Upper lobe of right lung (tissue), 1 donor: ENCODE measurements around the gene TRIM44. TPM values are rescaled to one million over a fixed set of nuclear protein-coding genes. Genes with fewer than 3 reads are reported as not detected.

ENCODE experiments used
- ATAC-seq: fragments of 200-7000 bp; cut with Tn5 transposase; one replicate; pipeline ENCODE4 v1.9.1; 2020; ENCODE audit warnings: mild to moderate bottlenecking, moderate library complexity
- DNase-seq: peaks from one replicate; pipeline ENCODE4 v3.0.0-alpha.2; 2020
- H3K27ac ChIP-seq: fragments of 200-600 bp; one replicate; pipeline ENCODE4 v1.8.0; 2022
- H3K27me3 ChIP-seq: fragments of 200-600 bp; one replicate; pipeline ENCODE4 v1.8.0; 2022; ENCODE audit warnings: mild to moderate bottlenecking
- H3K36me3 ChIP-seq: fragments of 200-600 bp; one replicate; pipeline ENCODE4 v1.8.0; 2022
- H3K4me1 ChIP-seq: fragments of 200-600 bp; one replicate; pipeline ENCODE4 v1.8.0; 2022
- H3K4me3 ChIP-seq: fragments of 200-600 bp; one replicate; pipeline ENCODE4 v1.8.0; 2022; ENCODE audit warnings: mild to moderate bottlenecking
- H3K9me3 ChIP-seq: fragments of 200-600 bp; one replicate; pipeline ENCODE4 v1.8.0; 2022
- CTCF ChIP-seq: fragments of 200-600 bp; IDR thresholded peaks from one replicate; pipeline ENCODE4 v1.8.0; 2022; ENCODE audit warnings: antibody characterized with exemption
- intact Hi-C: fragments of 100-400 bp; cut with DNase I; formaldehyde crosslinking; loops from one replicate; pipeline ENCODE4 v1.11.0; 2022
- total RNA-seq: library from RNA; stranded (reverse); fragmentation: NEBNext Ultra II Directional; extraction: Animal tissue kit (Norgen Biotek cat#: 25700); gene quantifications from one replicate; pipeline ENCODE4 v1.2.1, GENCODE V29; 2021
- donor health status: DM: no; HTN: yes; CAD: no; lungs with severe emphysema.

TRIM44 gene
- total RNA-seq, 1 donor from 2014 or later: 67.2 TPM

- TF ChIP-seq CTCF: no peak
- DNase-seq (no peak), ATAC-seq (no peak)
- Histone ChIP-seq H3K4me1 (peaks cover 19% of the 10 kb centered on the region), H3K9me3 (no peaks in the 10 kb centered on the region), H3K27ac (no peak overlapping the region), H3K36me3 (no peaks in the 10 kb centered on the region), H3K4me3 (no peak overlapping the region), H3K27me3 (peaks cover 35% of the 10 kb centered on the region)
- intact Hi-C loops: no loop called here
Observed at GRCh38 chr11:35620795-35621194, 41.8 kb upstream of the TRIM44 start.

DNA sequence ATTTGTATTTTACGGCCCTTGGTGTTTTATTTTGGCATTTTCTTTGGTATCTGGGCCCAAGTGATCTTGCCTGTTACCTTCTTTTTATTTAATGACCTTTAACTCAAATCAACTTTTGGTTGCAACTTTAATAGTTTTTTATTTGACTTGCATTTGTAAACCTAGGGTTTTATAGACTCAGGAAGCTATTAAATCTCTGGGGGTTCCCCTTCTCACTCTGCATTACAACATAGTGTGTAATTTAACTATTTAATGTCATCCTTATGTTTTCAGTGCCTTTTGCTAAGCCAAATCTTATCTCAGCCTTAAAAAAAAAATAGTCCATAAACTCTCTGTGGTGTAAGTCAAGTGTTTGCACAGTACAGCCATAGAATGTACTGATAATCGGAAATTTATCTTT lies 41.0 kb upstream of the TRIM44 start:
- Histone ChIP-seq H3K36me3 (no peaks in the 10 kb centered on the region), H3K4me1 (peaks cover 19% of the 10 kb centered on the region), H3K9me3 (no peaks in the 10 kb centered on the region), H3K27me3 (peaks cover 35% of the 10 kb centered on the region), H3K4me3 (no peak overlapping the region), H3K27ac (no peak overlapping the region)
- DNase-seq: no peak
- intact Hi-C loops: no loop called here
- ATAC-seq: no peak
- no peak for TF ChIP-seq CTCF

DNA sequence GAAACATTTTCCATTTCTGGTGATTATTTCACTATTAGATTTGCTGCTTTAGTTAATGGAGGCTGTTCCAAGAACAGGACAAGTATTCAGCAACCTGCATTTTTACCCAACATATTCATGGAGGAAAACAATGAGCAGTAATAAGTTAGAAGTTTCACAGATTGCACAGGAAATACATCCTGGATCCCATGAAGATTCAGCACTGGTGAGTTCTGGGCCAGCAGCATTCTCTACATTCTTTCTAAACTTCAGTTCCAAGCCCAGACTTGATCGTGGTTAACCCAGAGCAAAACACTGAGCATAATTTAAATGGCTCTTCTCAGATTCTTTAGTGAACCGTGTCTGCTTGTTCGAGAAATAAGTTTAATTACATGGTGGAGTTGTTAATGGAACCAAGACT lies 40.5 kb upstream of the TRIM44 start:
- Histone ChIP-seq H3K27me3 (peaks cover 35% of the 10 kb centered on the region), H3K4me3 (no peak overlapping the region), H3K27ac (no peak overlapping the region), H3K4me1 (peaks cover 19% of the 10 kb centered on the region), H3K9me3 (no peaks in the 10 kb centered on the region), H3K36me3 (no peaks in the 10 kb centered on the region)
- no peak for DNase-seq
- no peak for ATAC-seq
- intact Hi-C loops: no loop called here
- TF ChIP-seq CTCF: no peak

- intact Hi-C loops: no loop called here
- DNase-seq (no peak), ATAC-seq (no peak)
- no peak for TF ChIP-seq CTCF
- H3K27me3 ChIP-seq: peaks cover 35% of the 10 kb centered on the region
- H3K27ac ChIP-seq: no peak overlapping the region
- no peaks in the 10 kb centered on the region for H3K9me3 ChIP-seq
- H3K4me1 ChIP-seq: peaks cover 19% of the 10 kb centered on the region
- H3K4me3 ChIP-seq: no peak overlapping the region
- H3K36me3 ChIP-seq: no peaks in the 10 kb centered on the region
Observed at GRCh38 chr11:35623621-35624168, 38.9 kb upstream of the TRIM44 start.

DNA sequence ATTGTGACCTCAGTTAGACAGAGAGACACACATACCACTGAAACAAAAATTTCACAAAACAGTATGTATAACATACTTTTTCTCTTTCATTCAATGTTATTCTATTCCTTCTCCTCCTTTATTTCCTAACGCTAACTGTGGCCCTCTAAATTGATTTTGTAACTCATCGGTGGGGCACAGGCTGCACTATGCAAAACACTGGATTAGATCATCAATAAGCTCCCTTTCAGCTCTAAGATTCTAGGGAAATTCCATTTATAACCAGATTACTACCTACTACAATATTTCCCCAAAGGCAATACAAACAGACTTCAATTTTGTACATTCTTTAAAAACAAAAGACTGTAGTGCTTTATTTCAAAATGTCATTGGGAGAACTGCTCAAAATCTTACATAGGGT lies 38.3 kb upstream of the TRIM44 start:
- no peak overlapping the region for H3K4me3 ChIP-seq
- intact Hi-C loops: no loop called here
- TF ChIP-seq CTCF: no peak
- no peaks in the 10 kb centered on the region for H3K9me3 ChIP-seq
- no peak for DNase-seq
- peaks cover 15% of the 10 kb centered on the region for H3K4me1 ChIP-seq
- no peak for ATAC-seq
- peaks cover 30% of the 10 kb centered on the region for H3K27me3 ChIP-seq
- no peak overlapping the region for H3K27ac ChIP-seq
- no peaks in the 10 kb centered on the region for H3K36me3 ChIP-seq

DNA sequence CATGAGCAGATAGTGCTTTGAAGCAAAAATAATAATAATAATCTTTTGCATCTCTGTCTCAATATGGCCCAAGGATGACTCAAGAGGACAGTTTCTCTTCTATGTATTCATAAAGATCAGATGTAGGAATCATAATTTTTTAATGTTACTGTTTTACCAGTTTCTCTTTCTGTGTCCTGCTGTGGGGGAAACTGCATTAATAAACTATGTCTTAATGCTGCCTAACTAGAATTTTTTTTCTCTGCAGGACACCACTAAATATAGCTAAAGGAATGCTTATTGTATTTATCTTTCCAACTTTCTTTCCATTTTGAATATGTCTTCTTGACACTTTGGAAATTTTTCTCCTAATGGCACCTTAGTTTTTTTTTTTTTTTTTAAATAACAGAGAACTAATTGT lies 37.8 kb upstream of the TRIM44 start:
- DNase-seq: no peak
- H3K9me3 ChIP-seq: no peaks in the 10 kb centered on the region
- no peak for TF ChIP-seq CTCF
- H3K27me3 ChIP-seq: peaks cover 25% of the 10 kb centered on the region
- intact Hi-C loops: no loop called here
- H3K4me3 ChIP-seq: no peak overlapping the region
- H3K4me1 ChIP-seq: peaks cover 10% of the 10 kb centered on the region
- no peak for ATAC-seq
- no peak overlapping the region for H3K27ac ChIP-seq
- H3K36me3 ChIP-seq: no peaks in the 10 kb centered on the region
